HG03039 (cell line): Measurements from ENCODE around the gene JPH3.
"Not testable (repeated sequence)": the region's sequence is repeated elsewhere in the genome, so short reads cannot be mapped to it uniquely, and the experiment has no call there.

ENCODE experiments used
- ATAC-seq: cut with Tn5 transposase; IDR thresholded peaks from one replicate; pipeline ENCODE4 v1.9.1; 2021; ENCODE audit warnings: mild to moderate bottlenecking, moderate library complexity; ENCODE audit not compliant: unreplicated experiment

Gene JPH3

DNA sequence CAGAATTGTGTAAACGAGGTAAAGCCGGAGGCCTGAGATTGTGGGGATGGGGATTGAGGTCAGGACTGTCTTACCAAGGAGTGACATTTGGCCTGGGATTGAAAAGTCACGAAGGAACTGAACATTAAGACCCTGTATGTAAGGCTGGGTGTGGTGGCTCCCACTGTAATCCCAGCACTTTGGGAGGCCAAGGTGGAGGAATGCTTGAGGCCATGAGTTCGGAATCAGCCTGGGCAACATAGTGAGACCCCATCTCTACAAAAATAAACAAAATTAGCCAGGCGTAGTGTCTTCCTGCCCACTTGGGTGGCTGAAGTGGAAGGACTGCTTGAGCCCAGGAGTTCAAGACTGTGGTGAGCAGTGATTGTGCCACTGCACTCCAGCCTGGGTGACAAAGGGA, 75.5 kb downstream of the JPH3 start:
- no peak for ATAC-seq

DNA sequence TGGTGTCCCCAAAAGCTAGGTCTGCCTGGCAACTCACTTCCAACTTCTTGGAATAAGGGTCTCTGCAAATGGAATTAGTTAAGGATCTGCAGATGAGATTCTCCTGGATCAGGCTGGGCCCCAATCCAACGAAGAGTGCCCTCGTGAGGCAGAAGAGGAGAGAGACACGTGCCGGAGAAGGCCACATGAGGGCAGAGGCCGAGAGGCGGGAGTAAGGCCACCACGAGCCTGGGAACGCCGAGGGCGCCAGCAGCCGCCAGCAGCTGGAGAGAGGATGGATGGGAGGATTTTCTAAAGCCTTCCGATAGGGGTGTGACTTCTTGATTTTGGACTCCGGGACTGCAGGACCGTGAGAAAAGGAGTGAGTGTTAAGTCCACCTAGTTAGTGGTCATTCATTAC, 76.3 kb downstream of the JPH3 start:
- ATAC-seq, result no peak

DNA sequence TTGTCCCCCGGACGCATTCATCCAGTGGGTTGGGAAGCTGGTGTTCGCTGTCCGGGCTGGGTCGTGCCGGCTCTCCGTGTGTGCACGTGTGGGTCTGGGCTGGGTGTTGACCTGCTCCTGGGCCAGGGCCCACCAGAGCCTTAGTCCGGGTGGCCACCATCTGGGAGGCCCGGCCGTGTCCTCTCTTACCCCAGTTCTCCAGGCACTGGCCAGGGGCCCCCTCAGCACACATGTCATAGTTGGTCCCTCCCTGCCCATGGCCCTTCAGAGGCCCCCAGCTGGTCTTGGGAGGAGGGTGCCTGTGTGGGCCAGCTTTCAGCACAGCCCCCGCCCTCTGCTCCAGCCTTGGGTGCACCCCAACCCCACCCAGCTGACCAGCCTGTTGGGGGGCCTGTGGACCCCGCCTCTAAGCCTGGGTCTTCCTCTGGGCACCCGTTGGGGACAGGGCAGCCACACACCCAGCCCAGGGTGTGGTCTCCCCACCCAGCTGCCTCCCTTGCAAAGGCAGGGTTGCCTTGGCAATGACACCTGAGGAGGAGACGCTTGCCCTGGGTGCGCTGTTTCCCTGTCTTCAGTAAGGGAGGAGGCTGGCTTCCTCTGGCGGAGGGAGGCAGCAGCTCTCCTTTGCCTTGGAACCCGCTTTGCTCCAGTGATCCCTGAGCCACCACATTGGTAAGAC, 77.4 kb downstream of the JPH3 start:
- no peak for ATAC-seq

DNA sequence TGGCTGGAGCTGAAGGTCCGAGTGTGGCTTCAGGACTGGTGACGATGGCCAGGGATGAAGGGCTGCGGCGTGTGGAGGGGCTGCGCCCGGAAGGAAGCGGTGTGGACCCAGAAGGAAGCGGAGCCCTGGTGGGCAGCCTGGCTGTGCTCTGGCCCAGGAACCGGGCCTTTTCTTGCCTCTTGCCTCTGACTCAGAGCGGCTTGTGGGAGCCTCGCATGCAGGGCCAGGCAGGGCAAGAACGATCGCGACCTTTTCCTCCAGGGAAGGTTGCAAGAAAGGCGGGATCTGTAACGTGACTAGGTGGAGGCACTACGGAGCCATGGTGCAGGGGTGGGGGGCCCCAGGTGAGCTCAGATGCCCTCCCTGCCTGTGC, 78.0 kb downstream of the JPH3 start:
- no peak for ATAC-seq

DNA sequence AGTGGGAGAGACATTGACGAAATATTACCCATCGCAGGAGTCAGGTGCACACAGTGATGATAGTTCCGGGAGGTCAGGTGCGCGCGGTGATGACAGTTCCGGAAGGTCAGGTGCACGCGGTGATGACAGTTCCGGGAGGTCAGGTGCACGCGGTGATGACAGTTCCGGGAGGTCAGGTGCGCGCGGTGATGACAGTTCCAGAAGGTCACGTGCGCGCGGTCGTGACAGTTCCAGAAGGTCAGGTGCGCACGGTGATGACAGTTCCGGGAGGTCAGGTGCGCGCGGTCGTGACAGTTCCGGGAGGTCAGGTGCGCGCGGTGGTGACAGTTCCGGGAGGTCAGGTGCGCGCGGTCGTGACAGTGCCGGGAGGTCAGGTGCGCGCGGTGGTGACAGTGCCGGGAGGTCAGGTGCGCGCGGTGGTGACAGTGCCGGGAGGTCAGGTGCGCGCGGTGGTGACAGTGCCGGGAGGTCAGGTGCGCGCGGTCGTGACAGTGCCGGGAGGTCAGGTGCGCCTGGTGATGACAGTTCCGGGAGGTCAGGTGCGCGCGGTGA, 78.8 kb downstream of the JPH3 start:
- not testable (repeated sequence) for ATAC-seq

DNA sequence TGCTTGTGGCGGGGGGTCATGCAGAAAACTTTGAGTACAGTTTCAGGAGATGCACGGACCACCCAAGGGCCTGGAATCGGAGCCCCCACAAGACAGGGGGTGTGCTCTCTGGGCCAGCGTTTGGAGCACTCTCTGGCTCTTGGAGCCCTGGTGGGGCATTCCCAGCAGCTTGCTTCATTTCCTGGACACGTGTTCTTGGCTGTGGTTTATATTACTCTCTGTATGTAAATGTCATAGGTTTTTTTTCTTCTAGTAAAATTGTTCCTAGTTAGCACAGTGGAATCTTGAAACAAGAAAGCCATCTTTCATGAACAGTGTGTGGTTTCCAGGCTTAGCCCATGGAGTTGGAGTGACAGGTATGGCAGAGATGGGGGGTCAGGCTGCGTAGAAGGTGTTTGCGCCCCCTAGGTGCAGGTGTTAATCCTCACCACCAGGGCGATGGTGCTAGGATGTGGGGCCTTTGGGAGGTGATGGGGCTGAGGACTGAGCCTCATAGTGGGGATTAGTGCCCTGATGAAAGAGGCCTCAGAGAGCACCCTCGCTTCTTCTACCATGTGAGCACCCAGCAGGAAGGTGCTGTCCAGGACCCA, 79.8 kb downstream of the JPH3 start:
- ATAC-seq, result no peak

DNA sequence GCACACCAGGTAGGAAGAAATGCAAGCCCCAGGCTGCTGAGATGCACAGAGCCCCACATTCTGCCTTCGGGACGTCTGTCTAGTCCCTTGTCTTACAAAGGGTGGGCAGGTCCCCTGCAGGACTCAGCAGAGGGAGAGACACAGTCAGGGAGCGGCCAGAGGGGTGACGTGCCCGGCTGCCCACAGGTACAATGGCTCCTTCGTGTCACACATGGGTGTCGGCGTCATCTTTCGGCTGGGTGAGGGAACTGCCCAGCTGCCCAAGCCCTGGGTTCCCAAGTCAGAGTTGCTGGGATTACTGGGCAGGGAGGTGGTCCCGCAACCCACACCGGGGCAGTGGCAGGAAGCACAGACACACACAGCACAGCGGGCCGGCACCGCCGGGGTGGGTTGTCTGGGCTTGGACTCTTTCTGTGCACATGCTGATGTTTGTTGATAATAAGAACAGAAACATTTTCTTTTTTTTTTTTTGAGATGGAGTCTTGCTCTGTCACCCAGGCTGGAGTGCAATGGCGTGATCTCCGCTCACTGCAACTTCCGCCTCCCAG, 80.6 kb downstream of the JPH3 start:
- no peak for ATAC-seq

DNA sequence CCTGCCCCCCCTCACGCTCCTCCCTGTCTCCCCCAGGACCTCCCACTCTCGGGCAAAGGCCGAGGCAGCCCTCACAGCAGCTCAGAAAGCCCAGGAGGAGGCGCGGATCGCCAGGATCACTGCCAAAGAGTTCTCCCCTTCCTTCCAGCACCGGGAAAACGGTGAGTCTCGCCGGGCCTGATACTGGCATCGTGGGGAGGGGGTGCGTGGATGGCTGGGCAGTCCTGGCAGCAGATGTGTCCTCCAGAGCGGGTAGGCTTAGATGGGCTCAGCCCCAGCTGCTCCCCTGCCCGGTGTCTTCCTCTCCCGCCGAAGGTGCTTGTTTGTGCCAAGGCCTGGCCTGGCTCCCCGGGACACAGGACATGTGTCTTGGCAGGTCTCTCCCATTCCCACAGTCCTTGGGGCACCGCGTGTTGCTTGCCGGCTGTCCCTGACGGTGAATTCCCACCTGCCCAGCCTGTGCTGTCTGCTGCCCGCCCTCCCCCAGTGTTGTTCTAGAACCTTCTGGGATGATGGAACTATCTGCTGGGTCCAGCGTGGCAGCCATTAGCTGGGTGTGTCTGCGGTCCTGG, 81.9 kb downstream of the JPH3 start:
- no peak for ATAC-seq

DNA sequence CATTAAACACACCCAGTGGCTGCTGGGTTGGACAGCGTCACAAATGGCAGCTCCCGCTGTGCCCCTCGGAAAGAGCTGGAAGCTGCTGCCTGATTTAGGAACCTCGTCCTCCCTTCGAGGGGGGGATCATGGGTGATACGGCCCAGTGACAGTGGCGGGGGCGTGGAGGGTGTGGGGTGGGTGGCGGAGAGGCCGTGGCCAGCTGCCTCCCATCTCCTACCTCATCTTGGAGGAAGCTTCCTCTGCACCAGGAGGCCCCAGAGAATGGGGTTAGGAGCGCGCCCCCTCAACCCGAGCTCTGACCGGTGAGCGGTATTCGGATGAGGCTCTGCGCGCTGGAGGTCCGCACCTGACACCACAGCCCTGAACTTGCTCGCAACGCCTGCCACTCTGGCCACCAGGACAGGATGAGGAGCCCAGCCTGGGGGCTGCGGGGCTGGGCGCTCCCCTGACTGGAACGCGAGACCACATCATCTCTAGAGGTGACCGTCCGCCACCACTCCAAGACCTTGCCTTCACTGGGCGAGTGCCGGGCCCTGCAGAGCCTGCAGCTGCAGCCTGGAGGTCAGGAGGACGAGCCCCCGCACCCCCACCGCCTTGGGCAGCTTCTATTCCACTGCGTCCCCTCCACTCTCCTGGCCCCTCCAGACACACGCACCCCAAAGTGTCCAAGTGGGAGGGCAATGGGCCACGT, 82.5 kb downstream of the JPH3 start:
- ATAC-seq, result no peak

DNA sequence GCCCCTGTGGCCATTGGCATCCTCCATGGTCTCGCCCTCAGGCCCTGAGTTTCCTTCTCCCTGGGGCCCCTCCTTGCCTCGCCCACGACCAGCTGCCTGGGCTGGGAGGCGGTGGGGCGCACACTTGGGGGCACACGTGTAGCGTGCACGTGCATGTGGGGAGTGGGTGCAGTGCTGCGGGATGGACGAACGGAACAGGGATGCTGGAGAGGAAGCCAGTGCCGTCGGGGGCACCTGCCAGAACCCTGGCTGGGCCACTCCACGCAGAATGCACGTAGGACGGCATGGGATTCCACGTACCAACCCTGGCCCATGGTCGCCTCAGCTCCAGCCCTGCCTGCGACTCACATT, 83.1 kb downstream of the JPH3 start:
- ATAC-seq, result no peak

DNA sequence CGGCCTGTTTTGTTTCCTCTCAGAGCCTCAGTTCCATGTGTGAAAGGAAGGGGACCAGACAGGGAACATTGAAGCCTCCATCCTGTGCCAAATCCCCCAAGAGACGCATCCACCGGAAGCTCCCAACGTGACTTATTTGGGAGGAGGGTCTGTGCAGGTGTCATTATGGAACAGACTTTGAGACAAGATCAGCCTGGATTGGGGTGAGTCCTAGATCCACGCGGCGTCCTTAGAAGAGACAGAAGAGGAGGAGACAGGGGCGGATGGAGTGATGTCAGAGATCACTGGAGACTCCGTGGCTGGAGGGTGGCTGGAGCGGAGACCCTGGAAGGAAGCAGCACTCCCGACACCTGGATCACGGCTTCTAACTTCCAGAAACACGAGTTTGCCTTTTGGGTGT, 83.5 kb downstream of the JPH3 start:
- no peak for ATAC-seq

DNA sequence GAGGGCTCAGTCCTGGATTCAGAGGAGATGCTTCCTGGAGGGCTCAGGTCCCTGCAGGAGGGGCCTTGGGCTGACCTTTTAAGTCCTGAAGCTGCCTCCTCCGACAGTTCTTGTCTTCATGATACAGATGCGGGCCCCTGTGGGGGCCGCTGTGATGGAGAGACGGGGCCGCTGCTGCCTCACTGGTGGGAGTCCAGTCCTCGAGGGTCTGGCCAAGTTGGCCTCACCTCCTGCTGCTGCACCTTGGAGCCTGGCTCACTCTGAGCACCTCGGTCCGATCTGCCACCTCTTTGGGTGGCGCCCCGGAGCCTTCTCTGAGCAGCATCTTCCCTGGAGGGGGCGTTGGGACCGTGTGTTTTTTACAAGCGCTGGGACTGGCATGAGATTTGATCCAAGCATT, 84.4 kb downstream of the JPH3 start:
- no peak for ATAC-seq

DNA sequence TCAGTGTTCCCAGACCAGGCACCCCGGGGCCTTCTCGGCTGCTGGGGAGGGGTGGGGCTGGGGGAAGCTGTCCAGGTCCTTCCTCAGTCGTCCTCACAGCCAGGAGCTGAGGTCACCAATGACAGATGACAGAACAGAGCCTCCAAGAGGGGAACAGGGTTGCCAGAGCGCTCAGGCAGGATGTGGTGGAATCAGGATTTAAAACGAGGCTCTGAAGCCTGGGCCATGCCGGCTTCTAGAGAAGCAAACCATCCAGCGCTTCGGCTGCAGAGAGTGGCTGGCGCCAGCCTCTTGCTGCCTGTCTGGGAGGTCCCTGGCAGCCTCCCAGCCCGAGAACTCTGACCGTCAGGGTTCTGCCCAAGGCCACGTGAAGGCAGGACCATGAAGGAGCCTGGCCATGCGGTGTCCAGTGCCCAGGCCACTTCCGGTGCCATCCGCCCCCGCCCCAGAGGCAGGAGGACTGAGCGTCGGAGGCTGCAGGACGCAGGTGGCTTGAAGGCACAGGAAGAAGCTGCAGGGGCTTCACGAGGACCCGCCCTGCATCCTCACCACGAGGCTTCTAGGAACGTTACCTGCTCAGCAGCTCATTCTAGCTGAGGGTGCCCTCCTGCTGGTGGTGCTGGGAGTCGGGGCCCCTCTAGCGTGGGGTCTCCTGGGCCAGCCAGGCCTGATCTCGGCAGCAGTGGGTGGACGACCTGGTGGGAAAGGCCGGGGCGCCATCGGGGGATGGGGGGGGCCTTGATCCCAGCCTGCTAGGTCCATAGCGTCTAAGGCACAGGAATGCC, 85.0 kb downstream of the JPH3 start:
- ATAC-seq, result no peak

DNA sequence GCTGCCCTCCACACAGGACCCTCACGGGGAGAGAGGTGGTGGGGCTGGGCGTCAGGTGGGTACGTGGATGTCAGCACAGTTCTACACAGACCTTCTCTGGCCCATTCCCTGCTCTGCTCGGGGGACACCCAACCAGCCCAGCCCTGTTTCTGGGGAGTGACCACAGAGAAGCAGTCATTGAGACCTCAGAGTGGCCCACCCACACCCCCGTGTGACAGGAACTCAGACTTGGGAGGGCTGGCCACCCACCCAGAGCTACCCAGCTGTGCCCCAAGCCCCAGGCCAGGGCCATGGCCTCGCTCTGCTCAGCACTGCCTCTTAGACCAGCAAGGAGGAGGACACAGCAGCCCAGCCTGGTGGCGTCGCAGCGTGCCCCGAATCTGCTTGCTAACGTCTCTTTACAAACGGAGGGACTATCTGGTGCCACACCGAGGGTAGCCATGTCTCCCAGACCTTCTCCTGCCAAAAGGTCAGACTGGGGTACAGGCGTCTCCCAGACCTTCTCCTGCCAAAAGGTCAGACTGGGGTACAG, 85.8 kb downstream of the JPH3 start:
- ATAC-seq, result no peak

DNA sequence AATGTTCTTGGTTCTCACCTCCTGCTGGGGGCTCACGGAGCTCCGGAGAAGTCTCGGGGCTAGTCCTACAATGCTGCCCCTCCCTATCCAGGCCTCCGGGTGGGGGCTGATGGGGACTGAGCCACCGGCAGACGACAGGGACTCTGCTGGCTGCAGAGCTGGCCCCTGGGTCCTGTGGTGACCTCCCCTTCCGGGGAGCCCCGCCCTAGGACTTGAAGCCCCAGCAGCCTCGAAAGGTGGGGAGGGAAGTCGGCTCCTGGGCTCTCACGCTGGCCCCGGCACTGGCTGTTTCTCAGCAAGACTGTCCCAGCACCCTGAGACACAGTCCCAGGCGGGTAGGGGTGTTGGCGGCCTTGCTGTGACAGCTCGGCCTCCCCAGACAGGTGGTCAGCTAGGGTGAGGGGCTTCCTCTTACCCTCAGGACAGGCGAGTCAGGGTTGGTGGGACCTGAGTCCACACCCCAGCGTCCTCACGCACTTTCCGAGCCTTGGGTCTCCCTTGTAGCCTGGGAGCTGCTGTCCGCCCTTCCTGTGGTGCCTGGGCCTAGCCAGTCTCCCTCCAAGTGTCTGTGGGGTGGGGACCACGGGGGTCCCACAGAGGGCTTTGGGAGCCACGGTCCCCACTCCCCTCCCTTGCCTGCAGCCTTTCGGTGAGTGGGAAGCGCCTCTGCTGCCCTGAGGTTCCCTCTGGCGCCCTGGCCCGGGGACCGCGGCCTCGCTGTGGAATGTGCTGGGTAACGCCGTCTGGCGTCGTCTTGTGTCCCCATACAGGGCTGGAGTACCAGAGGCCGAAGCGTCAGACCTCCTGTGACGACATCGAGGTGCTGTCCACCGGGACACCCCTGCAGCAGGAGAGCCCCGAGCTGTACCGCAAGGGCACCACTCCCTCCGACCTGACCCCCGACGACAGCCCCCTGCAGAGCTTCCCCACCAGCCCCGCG, 86.8 kb downstream of the JPH3 start:
- ATAC-seq, result no peak

DNA sequence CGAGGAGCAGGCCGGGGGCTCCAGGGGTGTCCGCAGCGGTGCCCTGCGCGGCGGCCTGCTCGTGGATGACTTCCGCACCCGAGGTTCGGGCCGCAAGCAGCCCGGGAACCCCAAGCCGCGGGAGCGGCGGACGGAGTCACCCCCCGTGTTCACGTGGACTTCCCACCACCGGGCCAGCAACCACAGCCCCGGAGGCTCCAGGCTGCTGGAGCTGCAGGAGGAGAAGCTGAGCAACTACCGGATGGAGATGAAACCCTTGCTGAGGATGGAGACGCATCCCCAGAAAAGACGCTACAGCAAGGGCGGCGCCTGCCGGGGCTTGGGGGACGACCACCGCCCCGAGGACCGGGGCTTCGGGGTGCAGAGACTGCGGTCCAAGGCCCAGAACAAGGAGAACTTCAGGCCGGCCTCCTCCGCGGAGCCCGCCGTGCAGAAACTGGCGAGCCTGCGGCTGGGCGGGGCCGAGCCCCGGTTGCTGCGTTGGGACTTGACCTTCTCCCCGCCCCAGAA, 87.7 kb downstream of the JPH3 start:
- no peak for ATAC-seq

DNA sequence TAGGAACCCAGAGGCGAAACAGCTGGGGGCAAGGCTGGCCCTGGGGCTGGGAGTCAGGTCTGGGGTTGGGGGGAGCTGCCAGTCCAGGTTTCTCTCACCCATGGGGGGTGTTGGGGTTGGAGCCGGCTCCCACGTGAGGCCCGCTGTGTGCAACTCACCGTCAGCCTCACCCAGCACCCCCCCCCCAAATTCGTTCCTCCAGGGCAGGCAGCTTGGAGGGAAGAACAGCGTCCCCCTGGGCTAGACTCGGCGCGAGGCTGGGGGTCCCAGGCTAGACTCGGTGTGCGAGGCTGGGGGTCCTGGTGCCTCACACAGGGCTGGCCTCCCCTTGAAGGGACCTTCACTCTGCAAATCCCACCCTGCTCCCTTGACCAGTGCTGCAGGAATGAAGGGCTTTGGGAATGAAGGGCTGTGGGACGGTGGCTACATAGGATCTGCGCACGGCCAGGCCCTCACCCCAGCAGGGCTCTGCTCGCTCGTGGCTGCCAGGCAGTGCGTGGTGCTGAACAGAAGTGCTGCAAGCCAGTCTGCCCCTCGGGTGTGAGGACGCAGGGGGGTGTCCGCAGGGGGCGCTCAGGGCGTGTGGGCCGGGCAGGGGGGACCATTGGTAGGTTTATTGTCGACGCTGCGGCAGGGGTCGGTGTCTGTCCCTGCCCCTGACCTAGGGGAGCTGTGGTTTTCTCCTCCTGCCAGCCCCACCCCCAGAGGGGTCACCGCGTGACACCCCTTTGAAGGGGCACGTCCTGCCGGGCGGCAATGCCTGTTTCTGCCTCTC, 88.8 kb downstream of the JPH3 start:
- no peak for ATAC-seq

DNA sequence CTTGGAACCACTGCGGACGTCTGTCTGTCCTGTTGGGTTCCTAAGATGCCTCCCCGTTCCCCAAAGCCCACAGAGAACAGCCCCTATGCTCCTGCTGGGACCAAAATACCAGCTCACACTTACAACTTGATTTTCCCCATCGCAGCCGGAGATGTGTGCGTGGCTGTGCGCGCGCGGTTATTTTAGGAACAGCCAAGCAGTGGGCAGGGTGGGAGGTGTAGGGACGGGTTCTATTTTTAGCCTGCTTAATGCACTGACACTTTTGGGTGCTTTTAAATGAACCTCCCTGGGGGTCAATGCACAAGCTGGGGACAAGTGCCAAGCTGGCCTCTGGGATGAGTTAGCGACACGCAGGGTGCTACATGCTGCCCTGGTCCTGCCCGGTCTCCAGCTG, 89.4 kb downstream of the JPH3 start:
- ATAC-seq, result no peak

DNA sequence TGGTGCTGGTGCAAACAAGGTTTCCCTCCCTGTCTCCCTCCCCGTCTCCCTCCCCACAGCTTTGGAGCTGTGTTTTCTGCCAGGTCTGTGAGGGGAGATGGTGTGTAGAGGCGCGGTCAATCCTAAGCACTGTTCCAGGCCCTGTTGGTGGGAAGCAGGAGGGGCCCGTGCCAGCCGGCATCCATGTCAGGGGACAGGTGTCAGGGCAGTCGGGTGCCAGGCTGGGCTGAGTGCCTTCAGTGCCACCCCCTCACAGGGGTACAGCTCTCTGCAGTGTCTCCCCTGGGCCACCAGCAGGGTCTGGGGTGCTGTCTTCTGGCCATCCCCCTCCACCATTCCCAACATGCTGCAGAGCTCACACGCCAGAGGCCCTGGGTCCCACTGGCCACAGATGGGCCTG, 89.9 kb downstream of the JPH3 start:
- no peak for ATAC-seq
